ENCODE results near the gene CBX5.
A peak's percentile ranks its signal among the peaks of the same experiment; 100 is the strongest.
"Not testable (repeated sequence)": the region's sequence is repeated elsewhere in the genome, so short reads cannot be mapped to it uniquely, and the experiment has no call there.

The CBX5 gene

GRCh38 chr12:54265364-54265812 lies 14.5 kb downstream of the CBX5 start:
- DNase-seq = no peak

GRCh38 chr12:54262403-54262925 lies 17.5 kb downstream of the CBX5 start:
- no peak for DNase-seq

- DNase-seq = no peak
Measured at GRCh38 chr12:54261815-54262402, 18.0 kb downstream of the CBX5 start.

- DNase-seq = peak; percentile 56
Measured at GRCh38 chr12:54259194-54260011, 20.5 kb downstream of the CBX5 start.

- DNase-seq = no peak
Measured at GRCh38 chr12:54258201-54258681, 21.7 kb downstream of the CBX5 start.

GRCh38 chr12:54257332-54257731 lies 22.6 kb downstream of the CBX5 start:
- DNase-seq = no peak

GRCh38 chr12:54253240-54253639 lies 26.7 kb downstream of the CBX5 start:
- DNase-seq = no peak

- peak; percentile 50 for DNase-seq
Measured at GRCh38 chr12:54251667-54252284, 28.1 kb downstream of the CBX5 start.

GRCh38 chr12:54249489-54249888 lies 30.4 kb downstream of the CBX5 start:
- no peak for DNase-seq

- DNase-seq = no peak
Measured at GRCh38 chr12:54246011-54246641, 33.8 kb downstream of the CBX5 start.

- DNase-seq = peak; percentile 31
Measured at GRCh38 chr12:54240971-54241588, 38.8 kb downstream of the CBX5 start.

GRCh38 chr12:54240129-54240528 lies 39.8 kb downstream of the CBX5 start:
- no peak for DNase-seq

- DNase-seq = no peak
Measured at GRCh38 chr12:54239620-54240019, 40.3 kb downstream of the CBX5 start.

- no peak for DNase-seq
Measured at GRCh38 chr12:54238531-54238930, 41.4 kb downstream of the CBX5 start.

GRCh38 chr12:54232790-54233189 lies 47.1 kb downstream of the CBX5 start:
- DNase-seq = no peak

GRCh38 chr12:54231269-54231668 lies 48.7 kb downstream of the CBX5 start:
- DNase-seq = not testable (repeated sequence)

GRCh38 chr12:54230555-54230954 lies 49.4 kb downstream of the CBX5 start:
- DNase-seq = no peak

GRCh38 chr12:54229624-54230212 lies 50.2 kb downstream of the CBX5 start:
- no peak for DNase-seq

- no peak for DNase-seq
Measured at GRCh38 chr12:54228471-54228870, 51.5 kb downstream of the CBX5 start.

GRCh38 chr12:54227927-54228326 lies 52.0 kb downstream of the CBX5 start:
- DNase-seq = not testable (repeated sequence)

GRCh38 chr12:54227376-54227775 lies 52.5 kb downstream of the CBX5 start:
- no peak for DNase-seq

- no peak for DNase-seq
Measured at GRCh38 chr12:54225666-54226065, 54.3 kb downstream of the CBX5 start.
